Caco-2 (cell line): ENCODE results near the gene FOXO1. TPM values are rescaled to one million over a fixed set of nuclear protein-coding genes. Genes with fewer than 3 reads are reported as not detected.

Experiments used
- BruUV-seq: library from RNA; stranded (reverse); fragments of 400-500 nt; replicated peaks from 2 replicates; lab custom pipeline; 2021; lab: Mats Ljungman, UMichigan
- CTCF ChIA-PET: fragments of 300-600 bp; sonication (Branson Sonifier 250); formaldehyde crosslinking; loops from one replicate; lab custom pipeline; 2022; ENCODE audit warnings: antibody characterized with exemption; lab: Charles Lee
- POLR2A ChIA-PET: fragments of 300-600 bp; sonication (Branson Sonifier 250); formaldehyde crosslinking; loops from one replicate; lab custom pipeline; 2022; ENCODE audit warnings: antibody characterized with exemption; lab: Charles Lee
- DNase-seq, 2 experiments: peaks; one replicate each; pipeline versions ENCODE4 v3.0.0 to v3.0.0-alpha.2; 2020 to 2022
- H3K27me3 ChIP-seq: replicated peaks from 2 replicates; pipeline ENCODE4 v1.6.0; 2011; ENCODE audit warnings: low read length; ENCODE audit not compliant: control insufficient read depth, insufficient read depth
- H3K36me3 ChIP-seq: 2 replicates; pipeline ENCODE4 v1.5.1; 2011; ENCODE audit warnings: low read length; ENCODE audit not compliant: control insufficient read depth, insufficient read depth
- H3K4me1 ChIP-seq: fragments of 250-450 bp; sonication (Bioruptor Pico); 2 replicates; pipeline ENCODE4 v1.5.1; 2020; ENCODE audit warnings: mild to moderate bottlenecking
- H3K4me3 ChIP-seq: 2 replicates; pipeline ENCODE4 v1.5.1; 2011; ENCODE audit warnings: low read depth, mild to moderate bottlenecking, control low read depth, low read length
- H3K9me3 ChIP-seq: fragments of 250-450 bp; sonication (Bioruptor Pico); 2 replicates; pipeline ENCODE4 v1.5.1; 2020; ENCODE audit warnings: mild to moderate bottlenecking, moderate library complexity
- H3K27ac Mint-ChIP-seq: one replicate; pipeline ENCODE4 v1.8.0; 2022; ENCODE audit warnings: mixed read lengths; ENCODE audit not compliant: unreplicated experiment
- H3K27me3 Mint-ChIP-seq: one replicate; pipeline ENCODE4 v1.8.0; 2022; ENCODE audit warnings: mixed read lengths; ENCODE audit not compliant: insufficient read depth, unreplicated experiment
- H3K36me3 Mint-ChIP-seq: one replicate; pipeline ENCODE4 v1.8.0; 2022; ENCODE audit warnings: mild to moderate bottlenecking, mixed read lengths; ENCODE audit not compliant: insufficient read depth, unreplicated experiment
- H3K4me1 Mint-ChIP-seq: one replicate; pipeline ENCODE4 v1.8.0; 2022; ENCODE audit warnings: low read depth, mixed read lengths; ENCODE audit not compliant: unreplicated experiment
- H3K4me3 Mint-ChIP-seq: one replicate; pipeline ENCODE4 v1.8.0; 2022; ENCODE audit warnings: mild to moderate bottlenecking, moderate library complexity, mixed read lengths; ENCODE audit not compliant: unreplicated experiment
- H3K9me3 Mint-ChIP-seq: one replicate; pipeline ENCODE4 v1.8.0; 2022; ENCODE audit warnings: mixed read lengths; ENCODE audit not compliant: unreplicated experiment
- intact Hi-C: fragments of 100-400 bp; cut with micrococcal nuclease; formaldehyde crosslinking; loops from one replicate; pipeline ENCODE4 v1.10.0; 2022; ENCODE audit not compliant: unreplicated experiment
- total RNA-seq: library from RNA; stranded (reverse); gene quantifications from 2 replicates; pipeline ENCODE4 v1.2.3, GENCODE V29; 2022
- TF ChIP-seq, protein P1 (sequence below), 2 experiments: fragments of 200-600 bp in 1 of 2; IDR thresholded peaks; 1 replicate in 1 of 2; 2 replicates in 1 of 2; pipeline versions ENCODE4 v1.5.1 to v1.8.0; 2011 to 2022; ENCODE audit warnings: antibody characterized with exemption in 1 of 2, control low read depth in 1 of 2, inconsistent platforms in 1 of 2, low read depth in 1 of 2, low read length in 1 of 2, mild to moderate bottlenecking in 1 of 2, moderate library complexity in 1 of 2; ENCODE audit not compliant: insufficient read depth in 1 of 2, severe bottlenecking in 1 of 2, unreplicated experiment in 1 of 2

The FOXO1 gene
- total RNA-seq, 1 experiment from 2014 or later: 10.4 TPM

DNA sequence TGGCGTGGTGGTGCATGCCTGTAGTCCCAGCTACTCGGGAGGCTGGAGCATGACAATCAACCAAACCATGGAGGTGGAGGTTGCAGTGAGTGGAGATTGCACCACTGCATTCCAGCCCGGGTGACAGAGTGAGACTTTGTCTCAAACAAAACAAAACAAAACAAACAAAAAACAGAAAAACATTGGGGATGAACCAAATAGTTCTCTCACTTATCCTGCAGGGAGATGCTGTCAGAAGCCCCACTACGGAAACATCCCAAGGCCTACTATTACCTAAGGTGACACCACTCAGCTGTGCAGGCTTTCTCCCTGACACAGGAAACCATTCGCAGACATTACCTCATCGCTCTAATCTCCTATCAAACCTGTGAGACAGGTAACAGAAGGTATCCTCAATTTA is 113.5 kb downstream of the FOXO1 start:
- ChIA-PET POLR2A (no interaction called here), CTCF (no interaction called here)
- no peaks in the 10 kb centered on the region for H3K27me3 ChIP-seq
- H3K4me1 ChIP-seq: peaks cover 58% of the 10 kb centered on the region
- TF ChIP-seq, protein P1, sequence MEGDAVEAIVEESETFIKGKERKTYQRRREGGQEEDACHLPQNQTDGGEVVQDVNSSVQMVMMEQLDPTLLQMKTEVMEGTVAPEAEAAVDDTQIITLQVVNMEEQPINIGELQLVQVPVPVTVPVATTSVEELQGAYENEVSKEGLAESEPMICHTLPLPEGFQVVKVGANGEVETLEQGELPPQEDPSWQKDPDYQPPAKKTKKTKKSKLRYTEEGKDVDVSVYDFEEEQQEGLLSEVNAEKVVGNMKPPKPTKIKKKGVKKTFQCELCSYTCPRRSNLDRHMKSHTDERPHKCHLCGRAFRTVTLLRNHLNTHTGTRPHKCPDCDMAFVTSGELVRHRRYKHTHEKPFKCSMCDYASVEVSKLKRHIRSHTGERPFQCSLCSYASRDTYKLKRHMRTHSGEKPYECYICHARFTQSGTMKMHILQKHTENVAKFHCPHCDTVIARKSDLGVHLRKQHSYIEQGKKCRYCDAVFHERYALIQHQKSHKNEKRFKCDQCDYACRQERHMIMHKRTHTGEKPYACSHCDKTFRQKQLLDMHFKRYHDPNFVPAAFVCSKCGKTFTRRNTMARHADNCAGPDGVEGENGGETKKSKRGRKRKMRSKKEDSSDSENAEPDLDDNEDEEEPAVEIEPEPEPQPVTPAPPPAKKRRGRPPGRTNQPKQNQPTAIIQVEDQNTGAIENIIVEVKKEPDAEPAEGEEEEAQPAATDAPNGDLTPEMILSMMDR (IDR thresholded peaks at IDR 0.05; ENCODE audit: insufficient read depth in 1 of 2, low read depth in 1 of 2, low read length in 1 of 2, severe bottlenecking in 1 of 2, unreplicated experiment in 1 of 2): no peak
- no peaks in the 10 kb centered on the region for H3K9me3 Mint-ChIP-seq
- H3K4me1 Mint-ChIP-seq: peaks cover 47% of the 10 kb centered on the region
- H3K36me3 Mint-ChIP-seq: peaks cover 10% of the 10 kb centered on the region
- no peaks in the 10 kb centered on the region for H3K27me3 Mint-ChIP-seq
- H3K36me3 ChIP-seq: no peaks in the 10 kb centered on the region
- H3K4me3 ChIP-seq: no peak overlapping the region
- H3K27ac Mint-ChIP-seq: peak overlapping the region; percentile 32
- intact Hi-C loops: no loop called here
- BruUV-seq: no TSS peak
- no peak overlapping the region for H3K4me3 Mint-ChIP-seq
- peak in 1 of 2 experiments; percentile 42 for DNase-seq
- no peaks in the 10 kb centered on the region for H3K9me3 ChIP-seq

DNA sequence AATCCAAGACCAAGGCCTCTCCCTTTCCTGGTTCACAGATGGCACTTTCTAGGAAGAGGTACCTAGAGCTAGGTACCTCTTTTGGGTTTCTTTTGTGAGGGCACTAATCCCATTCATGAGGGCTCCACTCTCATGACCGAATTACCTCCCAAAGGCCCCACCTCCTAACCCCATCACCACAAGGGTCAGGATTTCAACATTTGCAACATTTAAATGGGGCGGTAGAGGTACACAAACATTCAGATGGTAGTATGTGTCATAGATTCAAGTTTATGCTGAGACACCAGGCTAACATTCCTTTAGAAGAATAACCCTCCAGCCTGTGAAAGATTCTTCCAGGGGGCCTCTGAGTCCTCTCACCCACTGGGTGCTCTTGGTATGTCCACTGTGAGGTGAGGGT is 116.3 kb downstream of the FOXO1 start:
- H3K36me3 ChIP-seq: no peaks in the 10 kb centered on the region
- CTCF ChIA-PET: interaction anchor here (0.6 to 0.7 kb wide), 2 partner anchors 14 to 657 kb away, joined by 3 read pairs; no protein-coding TSS in a partner anchor
- Mint-ChIP-seq H3K27ac (peak overlapping the region; percentile 42), H3K36me3 (peaks cover 10% of the 10 kb centered on the region), H3K4me1 (peaks cover 50% of the 10 kb centered on the region), H3K9me3 (no peaks in the 10 kb centered on the region), H3K27me3 (no peaks in the 10 kb centered on the region), H3K4me3 (peak overlapping the region; percentile 15)
- intact Hi-C loops: no loop called here
- TF ChIP-seq, protein P1 (IDR thresholded peaks at IDR 0.05; ENCODE audit: insufficient read depth in 1 of 2, low read depth in 1 of 2, low read length in 1 of 2, severe bottlenecking in 1 of 2, unreplicated experiment in 1 of 2): no peak
- no peaks in the 10 kb centered on the region for H3K27me3 ChIP-seq
- peaks cover 59% of the 10 kb centered on the region for H3K4me1 ChIP-seq
- POLR2A ChIA-PET: no interaction called here
- H3K9me3 ChIP-seq: no peaks in the 10 kb centered on the region
- BruUV-seq: no TSS peak
- DNase-seq: no peak
- no peak overlapping the region for H3K4me3 ChIP-seq

DNA sequence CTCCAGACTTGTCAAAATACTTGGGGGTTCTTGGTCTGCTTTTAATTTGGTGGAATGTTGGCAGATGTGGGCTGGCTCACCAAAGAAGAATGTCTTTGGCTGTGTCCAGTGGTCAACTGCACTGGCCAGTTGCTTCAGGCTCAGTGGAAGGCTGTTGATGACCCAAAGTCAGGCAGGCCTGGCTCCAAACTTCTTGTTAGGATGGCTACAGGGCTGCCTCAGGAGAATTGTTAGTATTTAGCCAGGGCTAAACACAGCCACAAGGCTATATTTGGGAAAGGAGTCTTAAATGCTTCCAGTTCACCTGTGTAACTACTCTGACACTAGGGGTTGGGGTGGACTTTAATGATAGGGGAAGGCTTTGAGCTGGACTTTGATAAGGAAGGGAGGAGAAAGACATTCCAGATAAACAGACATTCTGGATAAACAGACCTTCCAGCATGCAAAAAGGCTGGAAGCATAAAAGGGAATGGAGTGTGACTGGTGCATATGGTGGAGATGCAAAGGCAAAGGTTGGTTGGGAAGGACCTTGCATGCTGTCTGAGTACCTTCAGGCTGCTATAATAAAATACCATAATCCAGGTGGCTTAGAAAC is 116.8 kb downstream of the FOXO1 start:
- H3K27me3 Mint-ChIP-seq: no peaks in the 10 kb centered on the region
- H3K36me3 ChIP-seq: no peaks in the 10 kb centered on the region
- ChIA-PET CTCF (interaction anchor here (0.5 to 0.7 kb wide), 3 partner anchors 14 to 657 kb away, joined by 3 read pairs; no protein-coding TSS in a partner anchor), POLR2A (no interaction called here)
- peaks cover 10% of the 10 kb centered on the region for H3K36me3 Mint-ChIP-seq
- no peaks in the 10 kb centered on the region for H3K9me3 Mint-ChIP-seq
- DNase-seq: peak in 1 of 2 experiments; percentile 43
- no peaks in the 10 kb centered on the region for H3K9me3 ChIP-seq
- peak overlapping the region; percentile 15 for H3K4me3 Mint-ChIP-seq
- BruUV-seq: no TSS peak
- H3K27me3 ChIP-seq: no peaks in the 10 kb centered on the region
- H3K4me3 ChIP-seq: no peak overlapping the region
- peaks cover 45% of the 10 kb centered on the region for H3K4me1 Mint-ChIP-seq
- TF ChIP-seq, protein P1 (IDR thresholded peaks at IDR 0.05; ENCODE audit: insufficient read depth in 1 of 2, low read depth in 1 of 2, low read length in 1 of 2, severe bottlenecking in 1 of 2, unreplicated experiment in 1 of 2): no peak
- H3K27ac Mint-ChIP-seq: peak overlapping the region; percentile 42
- H3K4me1 ChIP-seq: peaks cover 54% of the 10 kb centered on the region
- intact Hi-C loops: no loop called here
